A549 (cell line): Measurements from ENCODE around the gene ZNF865. TPM values are rescaled to one million over a fixed set of nuclear protein-coding genes. Genes with fewer than 3 reads are reported as not detected.

Experiments used
- ATAC-seq, 2 experiments: fragments of 200-7000 bp in 1 of 2; fragments of >200 bp in 1 of 2; cut with Nextera tagmentation in 1 of 2; cut with Tn5 transposase in 1 of 2; 3 replicates each; pipeline versions ENCODE4 v1.8.0 to v1.9.1; 2018 to 2020; ENCODE audit warnings: mild to moderate bottlenecking in 1 of 2, moderate library complexity in 1 of 2
- CTCF ChIA-PET: fragments of 300-600 bp; sonication (Branson Sonifier 250); formaldehyde crosslinking; extraction: SDS; loops from one replicate; lab custom pipeline; 2021; ENCODE audit warnings: antibody characterized with exemption, inconsistent platforms; lab: Yijun Ruan, JAX
- POLR2A ChIA-PET: fragments of 350-600 bp; formaldehyde crosslinking; extraction: SDS; loops from one replicate; lab custom pipeline; 2021; ENCODE audit warnings: antibody characterized with exemption, inconsistent platforms; lab: Yijun Ruan, JAX
- DNase-seq, 2 experiments: peaks; one replicate each; pipeline versions ENCODE4 v3.0.0 to v3.0.0-alpha.2; 2011 to 2016; ENCODE audit warnings: low read depth in 1 of 2, low spot score in 1 of 2
- FAIRE-seq: peaks from 2 replicates; lab custom pipeline; 2011; peaks lifted over from hg19 to GRCh38; lab: Jason Lieb, UNC
- H3K27ac ChIP-seq, 2 experiments: fragments of >200 bp; sonication (Bioruptor Twin); formaldehyde crosslinking; 3 replicates each; pipeline ENCODE4 v1.5.1; 2016 to 2017
- H3K4me1 ChIP-seq: fragments of >200 bp; sonication (Bioruptor Twin); formaldehyde crosslinking; 3 replicates; pipeline ENCODE4 v1.6.1; 2016
- H3K4me2 ChIP-seq: fragments of >200 bp; sonication (Bioruptor Twin); formaldehyde crosslinking; 3 replicates; pipeline ENCODE4 v1.6.1; 2016
- H3K4me3 ChIP-seq: fragments of >200 bp; sonication (Bioruptor Twin); formaldehyde crosslinking; 3 replicates; pipeline ENCODE4 v1.5.1; 2016
- H3K9me3 ChIP-seq: fragments of >200 bp; sonication (Bioruptor Twin); formaldehyde crosslinking; 3 replicates; pipeline ENCODE4 v1.6.1; 2016
- CBX2 ChIP-seq: fragments of 200-600 bp; sonication (generic); IDR thresholded peaks from 2 replicates; pipeline ENCODE4 v1.6.1; 2016; ENCODE audit warnings: low read depth, mild to moderate bottlenecking, borderline replicate concordance
- CBX8 ChIP-seq: fragments of 200-600 bp; sonication (generic); IDR thresholded peaks from 2 replicates; pipeline ENCODE4 v1.6.1; 2016
- CEBPB ChIP-seq, 2 experiments: fragments of >200 bp in 1 of 2; sonication (Bioruptor Twin) in 1 of 2; formaldehyde crosslinking in 1 of 2; IDR thresholded peaks; 2 replicates each; pipeline ENCODE4 v1.6.1; 2012 to 2016
- CHD2 ChIP-seq: fragments of 150-350 bp; IDR thresholded peaks from 2 replicates; pipeline ENCODE4 v1.6.1; 2014; ENCODE audit warnings: low read length; ENCODE audit not compliant: partially characterized antibody
- EHMT2 ChIP-seq: fragments of 200-600 bp; sonication (generic); IDR thresholded peaks from 2 replicates; pipeline ENCODE4 v1.6.1; 2016; ENCODE audit warnings: antibody characterized with exemption, low read depth, mild to moderate bottlenecking, moderate library complexity
- ESRRA ChIP-seq: fragments of 150-350 bp; IDR thresholded peaks from 2 replicates; pipeline ENCODE4 v1.6.1; 2014; ENCODE audit warnings: mild to moderate bottlenecking, low read length, borderline replicate concordance
- FOSL2 ChIP-seq, 2 experiments: fragments of 450-650 bp in 1 of 2; fragments of >200 bp in 1 of 2; sonication (Bioruptor Twin) in 1 of 2; formaldehyde crosslinking; IDR thresholded peaks; 2 replicates each; pipeline versions ENCODE4 v1.5.0 to v1.6.1; 2016 to 2020; ENCODE audit warnings: mild to moderate bottlenecking in 1 of 2, moderate library complexity in 1 of 2
- FOXS1 ChIP-seq: fragments of 250-450 bp; sonication (Bioruptor Pico); IDR thresholded peaks from 2 replicates; pipeline ENCODE4 v1.5.0; 2020; ENCODE audit warnings: mild to moderate bottlenecking, moderate library complexity
- GATA3 ChIP-seq: IDR thresholded peaks from 2 replicates; pipeline ENCODE4 v1.6.1; 2012; ENCODE audit warnings: borderline replicate concordance
- HDAC2 ChIP-seq: fragments of 200-600 bp; sonication (generic); IDR thresholded peaks from 2 replicates; pipeline ENCODE4 v1.6.1; 2016
- HOXB13 ChIP-seq: fragments of 250-450 bp; sonication (Bioruptor Pico); IDR thresholded peaks from 2 replicates; pipeline ENCODE4 v1.5.0; 2020; ENCODE audit warnings: low read depth, mild to moderate bottlenecking, moderate library complexity
- MAZ ChIP-seq: fragments of 150-350 bp; IDR thresholded peaks from 2 replicates; pipeline ENCODE4 v1.6.1; 2014; ENCODE audit warnings: antibody characterized with exemption, low read depth, low read length, borderline replicate concordance
- MYC ChIP-seq: IDR thresholded peaks from 2 replicates; pipeline ENCODE4 v1.6.1; 2012; ENCODE audit warnings: mild to moderate bottlenecking, inconsistent platforms, low read length, improper control_type of control experiment, borderline replicate concordance
- NFE2L2 ChIP-seq: fragments of 150-350 bp; conservative IDR thresholded peaks from 2 replicates; pipeline ENCODE4 v1.6.1; 2014; ENCODE audit warnings: low read length
- NPAS2 ChIP-seq: fragments of 250-450 bp; sonication (Bioruptor Pico); IDR thresholded peaks from 2 replicates; pipeline ENCODE4 v1.8.0; 2022; ENCODE audit warnings: mild to moderate bottlenecking, moderate library complexity, borderline replicate concordance
- POLR2AphosphoS2 ChIP-seq: conservative IDR thresholded peaks from 2 replicates; pipeline ENCODE4 v1.6.1; 2012; ENCODE audit warnings: low read length, improper control_type of control experiment, inconsistent platforms
- RAD21 ChIP-seq, 2 experiments: fragments of >200 bp in 1 of 2; sonication (Bioruptor Twin) in 1 of 2; formaldehyde crosslinking in 1 of 2; IDR thresholded peaks in 1 of 2; conservative IDR thresholded peaks in 1 of 2; 2 replicates in 1 of 2; 3 replicates in 1 of 2; pipeline ENCODE4 v1.6.1; 2012 to 2018; ENCODE audit warnings: inconsistent platforms in 1 of 2
- RCOR1 ChIP-seq: fragments of 150-350 bp; IDR thresholded peaks from 2 replicates; pipeline ENCODE4 v1.6.1; 2014; ENCODE audit warnings: antibody characterized with exemption, low read length, low read depth
- RNF2 ChIP-seq: fragments of 200-600 bp; sonication (generic); IDR thresholded peaks from 2 replicates; pipeline ENCODE4 v1.6.1; 2016; ENCODE audit warnings: low read depth, mild to moderate bottlenecking, antibody characterized with exemption, moderate library complexity, borderline replicate concordance
- TFCP2L1 ChIP-seq: fragments of 250-450 bp; sonication (Bioruptor Pico); IDR thresholded peaks from 2 replicates; pipeline ENCODE4 v1.5.0; 2021; ENCODE audit warnings: mild to moderate bottlenecking
- ZFP36 ChIP-seq: fragments of 450-650 bp; IDR thresholded peaks from 2 replicates; pipeline ENCODE4 v1.6.1; 2014; ENCODE audit warnings: borderline replicate concordance; ENCODE audit not compliant: partially characterized antibody
- ZNF302 ChIP-seq: fragments of 250-450 bp; sonication (Bioruptor Pico); IDR thresholded peaks from 2 replicates; pipeline ENCODE4 v1.9.0; 2021; ENCODE audit warnings: inconsistent platforms, mild to moderate bottlenecking, moderate library complexity
- ZSCAN20 ChIP-seq: fragments of 250-450 bp; sonication (Bioruptor Pico); IDR thresholded peaks from 2 replicates; pipeline ENCODE4 v1.8.0; 2022; ENCODE audit warnings: mild to moderate bottlenecking, moderate library complexity
- WGBS: methylation state at CpG from one replicate; pipeline ENCODE4 v1.1.6; 2017; ENCODE audit errors: missing lambda C conversion rate; 5-methylcytosine and 5-hydroxymethylcytosine counted together
- polyA plus RNA-seq, 4 experiments: library from polyadenylated mRNA; depleted of rRNA in 3 of 4; stranded (reverse); fragments of >200 nt; fragmentation: RNase III in 1 of 4; extraction: RNeasy Plus Mini Kit Qiagen cat#74134 plus additional on column Dnase treatment in 1 of 4; gene quantifications; 2 replicates in 3 of 4; 3 replicates in 1 of 4; pipeline ENCODE4 v1.2.3, GENCODE V29; 2011 to 2017
- TF ChIP-seq, protein P1 (sequence below): fragments of >200 bp; sonication (Bioruptor Twin); formaldehyde crosslinking; IDR thresholded peaks from 3 replicates; pipeline ENCODE4 v1.5.1; 2016
- TF ChIP-seq, protein P2 (sequence below): fragments of >200 bp; sonication (Bioruptor Twin); formaldehyde crosslinking; IDR thresholded peaks from 3 replicates; pipeline ENCODE4 v1.6.1; 2016
- TF ChIP-seq, protein P3 (sequence below): fragments of 250-450 bp; sonication (Bioruptor Pico); IDR thresholded peaks from 2 replicates; pipeline ENCODE4 v1.5.0; 2021; ENCODE audit warnings: mild to moderate bottlenecking, moderate library complexity, borderline replicate concordance

Gene ZNF865
- polyA plus RNA-seq, 2 of the 4 experiments (the other 2 are of a cell fraction): 2.1 to 7.9 TPM

DNA sequence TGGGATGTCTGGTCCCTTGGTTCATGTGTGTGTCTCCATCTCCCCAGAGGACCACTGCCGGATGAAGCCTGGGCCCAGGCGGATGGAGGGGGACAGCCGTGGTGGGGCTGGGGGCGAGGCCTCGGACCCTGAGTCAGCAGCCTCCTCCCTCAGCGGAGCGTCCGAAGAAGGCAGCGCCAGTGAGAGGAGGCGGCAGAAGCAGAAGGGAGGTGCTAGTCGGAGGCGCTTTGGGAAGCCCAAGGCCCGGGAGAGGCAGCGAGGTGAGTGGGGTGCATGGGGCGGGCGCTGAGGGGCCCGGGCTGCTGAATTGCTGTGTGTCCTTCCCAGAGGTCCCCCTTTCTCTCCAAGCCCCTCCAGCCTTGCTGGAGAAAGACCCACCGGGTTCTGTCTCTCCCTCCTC is 45.8 kb downstream of the ZNF865 start:
- H3K4me3 ChIP-seq: no peak overlapping the region
- H3K9me3 ChIP-seq: no peaks in the 10 kb centered on the region
- no peak for DNase-seq
- H3K4me2 ChIP-seq: no peak overlapping the region
- peaks cover 24% of the 10 kb centered on the region for H3K4me1 ChIP-seq
- ATAC-seq: no peak
- no peak for FAIRE-seq
- 80% methylated on average over 18 of the region's 18 CpGs for WGBS
- POLR2A ChIA-PET: interaction anchor here (0.7 kb wide), 1 partner anchor 485 kb away, joined by 3 read pairs; no protein-coding TSS in a partner anchor
- H3K27ac ChIP-seq: no peak overlapping the region
- CTCF ChIA-PET: interaction anchor here (4.3 kb wide), 1 partner anchor 17 kb away, joined by 97 read pairs; no protein-coding TSS in a partner anchor
- no peak for TF ChIP-seq NPAS2 (CRISPR knock-in tag)
- TF ChIP-seq, protein P1, sequence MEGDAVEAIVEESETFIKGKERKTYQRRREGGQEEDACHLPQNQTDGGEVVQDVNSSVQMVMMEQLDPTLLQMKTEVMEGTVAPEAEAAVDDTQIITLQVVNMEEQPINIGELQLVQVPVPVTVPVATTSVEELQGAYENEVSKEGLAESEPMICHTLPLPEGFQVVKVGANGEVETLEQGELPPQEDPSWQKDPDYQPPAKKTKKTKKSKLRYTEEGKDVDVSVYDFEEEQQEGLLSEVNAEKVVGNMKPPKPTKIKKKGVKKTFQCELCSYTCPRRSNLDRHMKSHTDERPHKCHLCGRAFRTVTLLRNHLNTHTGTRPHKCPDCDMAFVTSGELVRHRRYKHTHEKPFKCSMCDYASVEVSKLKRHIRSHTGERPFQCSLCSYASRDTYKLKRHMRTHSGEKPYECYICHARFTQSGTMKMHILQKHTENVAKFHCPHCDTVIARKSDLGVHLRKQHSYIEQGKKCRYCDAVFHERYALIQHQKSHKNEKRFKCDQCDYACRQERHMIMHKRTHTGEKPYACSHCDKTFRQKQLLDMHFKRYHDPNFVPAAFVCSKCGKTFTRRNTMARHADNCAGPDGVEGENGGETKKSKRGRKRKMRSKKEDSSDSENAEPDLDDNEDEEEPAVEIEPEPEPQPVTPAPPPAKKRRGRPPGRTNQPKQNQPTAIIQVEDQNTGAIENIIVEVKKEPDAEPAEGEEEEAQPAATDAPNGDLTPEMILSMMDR: no peak
- TF ChIP-seq CBX8: no peak
- no peak for TF ChIP-seq FOSL2 (IDR thresholded peaks at IDR 0.05)
- no peak for TF ChIP-seq FOSL2 (CRISPR knock-in tag; IDR thresholded peaks at IDR 0.05)
- no peak for TF ChIP-seq EHMT2
- no peak for TF ChIP-seq CHD2
- no peak for TF ChIP-seq ZFP36
- no peak for TF ChIP-seq GATA3
- TF ChIP-seq ZNF302 (CRISPR knock-in tag): no peak
- TF ChIP-seq HDAC2: no peak
- no peak for TF ChIP-seq RCOR1
- no peak for TF ChIP-seq NFE2L2

DNA sequence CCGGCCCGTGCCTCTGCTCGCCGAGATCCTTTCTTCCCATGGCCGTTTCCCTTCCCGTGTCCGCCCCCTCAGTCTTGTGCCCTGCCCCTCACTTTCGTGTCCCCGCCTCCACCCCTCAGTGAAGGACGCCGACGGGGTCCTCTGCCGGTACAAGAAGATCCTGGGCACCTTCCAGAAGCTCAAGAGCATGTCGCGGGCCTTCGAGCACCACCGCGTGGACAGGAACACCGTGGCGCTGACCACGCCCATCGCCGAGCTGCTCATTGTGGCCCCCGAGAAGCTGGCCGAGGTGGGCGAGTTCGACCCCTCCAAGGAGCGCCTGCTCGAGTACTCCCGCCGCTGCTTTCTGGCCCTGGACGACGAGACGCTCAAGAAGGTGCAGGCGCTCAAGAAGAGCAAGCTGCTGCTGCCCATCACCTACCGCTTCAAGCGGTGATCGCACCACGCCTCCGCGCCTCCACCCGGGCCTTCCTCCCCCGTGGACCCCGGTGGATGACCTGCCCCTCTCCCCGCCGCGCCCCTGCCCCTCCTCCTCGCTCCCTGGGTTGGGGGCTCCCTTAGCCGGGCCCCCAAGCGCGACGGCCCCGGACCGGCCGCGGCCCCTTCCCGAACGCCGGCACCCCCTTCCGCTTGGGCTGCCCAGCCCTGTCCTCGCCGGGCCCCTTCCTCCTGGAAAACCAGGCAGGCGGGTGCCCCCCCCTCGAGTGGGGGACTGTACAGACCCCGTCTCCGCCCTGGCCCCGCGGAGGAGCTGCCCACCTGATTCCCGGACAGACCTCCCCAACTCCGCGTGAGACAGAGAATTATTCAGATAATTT is 47.1 kb downstream of the ZNF865 start:
- 97% methylated on average over 67 of the region's 71 CpGs for WGBS
- DNase-seq: no peak
- no peak for TF ChIP-seq RNF2
- no peak for TF ChIP-seq POLR2AphosphoS2
- no peak for TF ChIP-seq HOXB13 (CRISPR knock-in tag)
- TF ChIP-seq, protein P2, sequence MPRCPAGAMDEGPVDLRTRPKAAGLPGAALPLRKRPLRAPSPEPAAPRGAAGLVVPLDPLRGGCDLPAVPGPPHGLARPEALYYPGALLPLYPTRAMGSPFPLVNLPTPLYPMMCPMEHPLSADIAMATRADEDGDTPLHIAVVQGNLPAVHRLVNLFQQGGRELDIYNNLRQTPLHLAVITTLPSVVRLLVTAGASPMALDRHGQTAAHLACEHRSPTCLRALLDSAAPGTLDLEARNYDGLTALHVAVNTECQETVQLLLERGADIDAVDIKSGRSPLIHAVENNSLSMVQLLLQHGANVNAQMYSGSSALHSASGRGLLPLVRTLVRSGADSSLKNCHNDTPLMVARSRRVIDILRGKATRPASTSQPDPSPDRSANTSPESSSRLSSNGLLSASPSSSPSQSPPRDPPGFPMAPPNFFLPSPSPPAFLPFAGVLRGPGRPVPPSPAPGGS: no peak
- no peak for TF ChIP-seq RAD21 (conservative IDR thresholded peaks at IDR 0.05 in 1 of 2, IDR thresholded peaks at IDR 0.05 in 1 of 2)
- TF ChIP-seq ESRRA: no peak
- TF ChIP-seq EHMT2: no peak
- TF ChIP-seq FOXS1 (CRISPR knock-in tag): no peak
- TF ChIP-seq CBX2: no peak
- TF ChIP-seq CEBPB (IDR thresholded peaks at IDR 0.05): no peak
- no peak for TF ChIP-seq ZSCAN20 (CRISPR knock-in tag)
- TF ChIP-seq MYC: no peak
- TF ChIP-seq GATA3: no peak
- TF ChIP-seq, protein P1: no peak
- no peak for TF ChIP-seq ZNF302 (CRISPR knock-in tag)
- TF ChIP-seq, protein P3, sequence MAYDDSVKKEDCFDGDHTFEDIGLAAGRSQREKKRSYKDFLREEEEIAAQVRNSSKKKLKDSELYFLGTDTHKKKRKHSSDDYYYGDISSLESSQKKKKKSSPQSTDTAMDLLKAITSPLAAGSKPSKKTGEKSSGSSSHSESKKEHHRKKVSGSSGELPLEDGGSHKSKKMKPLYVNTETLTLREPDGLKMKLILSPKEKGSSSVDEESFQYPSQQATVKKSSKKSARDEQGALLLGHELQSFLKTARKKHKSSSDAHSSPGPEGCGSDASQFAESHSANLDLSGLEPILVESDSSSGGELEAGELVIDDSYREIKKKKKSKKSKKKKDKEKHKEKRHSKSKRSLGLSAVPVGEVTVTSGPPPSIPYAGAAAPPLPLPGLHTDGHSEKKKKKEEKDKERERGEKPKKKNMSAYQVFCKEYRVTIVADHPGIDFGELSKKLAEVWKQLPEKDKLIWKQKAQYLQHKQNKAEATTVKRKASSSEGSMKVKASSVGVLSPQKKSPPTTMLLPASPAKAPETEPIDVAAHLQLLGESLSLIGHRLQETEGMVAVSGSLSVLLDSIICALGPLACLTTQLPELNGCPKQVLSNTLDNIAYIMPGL: no peak
- no peak for TF ChIP-seq MAZ
- TF ChIP-seq TFCP2L1 (CRISPR knock-in tag): no peak
- no peak for TF ChIP-seq RCOR1
- TF ChIP-seq, all 56 proteins: peak for 0
- Histone ChIP-seq H3K4me2 (peak overlapping the region; percentile 43), H3K4me1 (peaks cover 26% of the 10 kb centered on the region), H3K27ac (peak overlapping the region in 1 of 2 experiments; percentile 96; a peak in 3 of 6 replicates), H3K9me3 (no peaks in the 10 kb centered on the region), H3K4me3 (no peak overlapping the region; the same call in 2 of the 3 replicates)
- ATAC-seq (no peak), FAIRE-seq (no peak)
- ChIA-PET CTCF (interaction anchor here (0.7 to 4.3 kb wide), 18 partner anchors 9 to 1201 kb away, joined by 3 to 97 read pairs (median 3); partner anchors contain the start of genes ZNF579 and ZNF581), POLR2A (interaction anchor here (0.6 to 2.1 kb wide), 3 partner anchors 9 to 1516 kb away, joined by 3 to 25 read pairs (median 7); partner anchors contain the start of gene ZNF581)
